ENCODE data around the gene ZNF45.
A peak's percentile ranks its signal among the peaks of the same experiment; 100 is the strongest.
"Not testable (repeated sequence)": the region's sequence is repeated elsewhere in the genome, so short reads cannot be mapped to it uniquely, and the experiment has no call there.

ZNF45 gene

DNA sequence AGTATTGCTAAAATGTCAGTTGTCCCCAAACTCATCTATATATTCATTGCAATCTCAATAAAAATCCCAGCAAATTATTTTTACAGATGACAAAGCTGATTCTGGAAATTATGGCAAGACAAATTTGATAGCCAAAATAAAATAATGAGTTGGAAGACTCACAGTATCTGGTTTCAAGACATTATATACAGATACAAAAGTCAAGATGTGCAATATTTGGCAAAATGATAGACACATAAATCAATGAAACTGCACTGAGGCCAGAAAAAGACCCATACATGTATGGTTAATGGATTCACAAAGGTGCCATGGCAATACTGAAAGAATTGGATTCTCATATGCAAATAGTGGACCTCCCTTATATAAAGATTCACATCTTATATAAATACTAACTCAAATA, 24.2 kb downstream of the ZNF45 start:
- no peak for DNase-seq

DNA sequence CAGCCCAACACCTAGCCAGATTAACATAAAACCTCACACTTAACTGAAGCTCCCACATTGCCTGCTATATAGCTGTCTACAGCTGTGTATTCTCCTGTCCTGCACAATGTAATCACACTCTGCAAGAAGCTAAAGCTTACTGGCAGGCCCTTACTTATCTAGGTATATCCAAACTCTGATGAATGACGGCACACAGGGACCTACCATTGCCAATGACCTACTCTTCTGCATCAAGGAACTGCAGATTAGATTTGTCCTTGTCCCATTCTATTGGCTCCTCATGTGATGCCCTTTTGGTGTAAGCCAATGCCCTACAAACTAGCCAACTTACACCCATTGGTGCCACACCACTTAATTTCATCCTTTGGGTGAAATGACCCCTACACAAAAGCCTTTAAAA, 26.4 kb downstream of the ZNF45 start:
- DNase-seq, result no peak

DNA sequence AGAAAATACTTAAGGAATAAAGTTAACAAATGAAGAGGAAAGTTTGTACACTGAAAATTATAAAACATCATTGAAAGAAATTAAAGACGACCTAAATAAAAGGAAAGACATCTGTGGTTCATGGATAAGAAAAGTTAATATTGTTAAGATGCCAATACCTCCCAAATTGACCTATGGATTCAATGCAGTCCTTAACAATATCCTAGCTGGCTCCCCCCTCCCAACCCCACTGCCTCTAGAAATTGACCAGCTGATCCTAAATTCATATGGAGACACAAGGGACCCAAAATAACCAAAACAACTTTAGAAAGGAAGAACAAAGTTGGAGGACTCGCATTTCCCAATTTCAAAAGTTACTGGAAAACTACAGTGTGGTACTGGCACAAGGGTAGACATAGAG, 28.3 kb downstream of the ZNF45 start:
- no peak for DNase-seq

DNA sequence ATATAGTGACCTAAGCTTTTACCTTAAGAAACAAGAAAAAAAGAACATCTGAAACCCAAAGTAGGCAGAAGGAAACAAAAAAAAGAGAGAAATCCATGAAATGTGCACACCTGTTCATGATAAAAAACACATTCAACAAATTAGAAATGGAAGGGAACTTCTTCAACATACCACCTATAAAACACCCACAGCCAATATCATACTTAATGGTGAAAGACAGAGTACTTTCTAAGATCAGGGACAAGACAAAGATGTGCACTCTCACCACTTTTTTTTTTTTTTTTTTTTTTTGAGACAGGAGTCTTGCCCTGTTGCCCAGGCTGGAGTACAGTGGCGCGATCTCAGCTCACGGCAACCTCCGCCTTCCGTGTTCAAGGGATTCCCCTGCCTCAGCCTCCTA, 29.2 kb downstream of the ZNF45 start:
- no peak for DNase-seq

DNA sequence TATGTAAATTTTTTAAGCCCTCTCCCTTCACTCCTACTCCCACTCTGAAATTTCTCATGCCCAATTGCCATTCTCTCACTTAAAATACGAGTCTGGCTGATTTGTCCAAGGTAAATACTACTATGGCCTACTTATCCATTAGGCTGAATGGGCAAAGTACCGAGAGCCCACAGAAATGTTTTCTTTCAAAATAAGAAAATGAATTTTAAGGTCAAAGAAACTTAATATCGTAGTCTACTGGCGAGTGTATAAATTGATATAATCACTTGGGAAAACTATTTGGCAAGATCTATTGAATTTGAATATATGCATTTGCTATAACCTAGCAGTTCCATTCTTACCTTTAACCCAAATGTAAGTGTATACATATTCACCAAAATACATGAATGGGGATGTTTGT, 32.7 kb downstream of the ZNF45 start:
- DNase-seq, result no peak

DNA sequence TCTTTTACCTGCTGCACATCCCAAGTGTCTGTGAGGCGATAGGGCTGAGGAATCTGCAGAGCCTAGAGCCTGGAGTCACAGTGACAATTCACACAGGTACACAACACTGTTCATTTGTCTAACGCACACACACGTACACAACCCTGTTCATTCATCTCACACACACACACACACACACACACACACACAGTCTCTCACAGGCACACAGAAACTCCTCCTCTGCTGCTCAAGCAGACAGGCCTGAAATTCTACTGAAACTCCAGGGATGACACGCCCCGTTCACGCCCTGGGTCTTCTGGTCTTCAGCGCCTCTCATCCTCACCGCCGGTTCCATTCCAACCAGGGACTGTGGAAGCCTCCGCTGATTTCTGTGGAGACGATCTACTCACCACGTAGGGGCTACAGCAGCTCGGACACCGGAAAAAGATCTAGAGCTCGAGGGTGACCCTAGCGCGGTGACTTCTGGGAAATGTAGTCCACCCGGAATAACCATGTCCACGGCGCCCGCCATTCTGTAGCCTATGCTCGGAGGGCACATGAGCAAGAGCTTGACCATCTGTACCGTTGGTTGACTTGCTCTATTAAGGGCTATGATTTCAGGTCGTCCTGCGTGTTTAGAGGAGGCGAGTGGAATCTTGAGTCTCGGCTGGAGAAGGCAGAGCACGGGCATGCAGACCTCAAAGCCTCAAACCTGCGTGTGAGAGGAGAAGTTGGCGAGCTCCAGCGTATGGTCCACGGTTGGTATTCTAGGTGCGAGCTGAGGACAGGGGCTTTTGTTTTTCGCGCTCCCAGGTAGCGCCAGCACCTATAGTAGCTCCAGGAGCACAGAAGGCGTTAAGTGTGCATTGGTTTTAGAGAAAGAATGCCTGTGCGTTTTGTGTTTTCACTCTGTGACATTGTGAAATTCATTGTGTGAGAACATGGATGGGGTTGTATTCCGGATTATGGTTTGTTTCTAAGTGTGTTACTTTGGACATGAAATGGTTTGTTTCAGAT, 33.4 kb downstream of the ZNF45 start:
- peak; percentile 68 for DNase-seq

DNA sequence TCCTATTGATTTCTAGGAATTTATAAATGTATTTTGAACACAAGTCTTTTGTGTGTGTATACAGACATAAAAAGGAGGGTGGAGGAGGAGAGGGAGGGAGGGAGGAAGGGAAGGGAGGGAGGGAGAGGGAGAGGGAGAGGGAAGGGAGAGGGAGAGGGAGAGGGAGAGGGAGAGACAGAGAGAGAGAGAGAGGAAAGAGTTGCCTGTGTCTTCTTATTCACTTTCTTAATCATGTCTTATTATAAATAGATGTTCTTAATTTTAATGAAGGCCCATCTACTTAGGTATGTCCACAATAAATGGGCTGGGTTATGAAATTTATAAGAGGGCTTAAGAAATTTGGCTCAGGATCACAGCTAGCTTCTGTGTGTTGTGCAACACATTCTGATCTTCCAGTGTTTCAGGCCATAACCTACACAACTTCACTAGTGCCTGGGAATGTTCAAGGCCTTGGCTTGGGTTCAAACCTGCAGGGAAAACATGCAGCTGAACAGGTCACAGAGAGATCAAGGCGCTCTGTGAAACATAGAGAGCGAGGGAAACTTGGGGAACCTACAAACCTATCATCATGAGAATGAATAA, 39.3 kb downstream of the ZNF45 start:
- no peak for DNase-seq

DNA sequence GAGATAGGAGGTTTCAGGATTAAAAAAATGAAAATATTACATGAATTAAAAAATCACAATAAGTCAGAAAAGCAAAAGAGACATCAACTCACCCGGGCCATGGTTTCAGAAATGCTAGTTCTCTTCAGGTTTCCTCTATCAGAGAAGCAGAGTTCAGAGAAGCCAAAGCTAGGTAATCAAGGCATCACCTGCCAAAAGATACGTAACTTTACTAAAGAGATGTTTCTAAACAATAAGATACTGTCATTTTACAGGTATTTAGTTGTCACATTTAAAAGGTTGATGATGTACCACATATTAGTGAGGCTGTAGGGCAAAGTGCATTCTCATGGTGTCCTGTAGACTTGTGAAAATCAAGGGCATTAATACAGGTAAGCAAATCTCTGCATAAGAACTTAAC, 51.2 kb downstream of the ZNF45 start, which contains the start of gene ZNF404:
TSS of gene ZNF404 (minus strand) at position 101 of the 400 bp plus-strand sequence.
- no peak for DNase-seq

DNA sequence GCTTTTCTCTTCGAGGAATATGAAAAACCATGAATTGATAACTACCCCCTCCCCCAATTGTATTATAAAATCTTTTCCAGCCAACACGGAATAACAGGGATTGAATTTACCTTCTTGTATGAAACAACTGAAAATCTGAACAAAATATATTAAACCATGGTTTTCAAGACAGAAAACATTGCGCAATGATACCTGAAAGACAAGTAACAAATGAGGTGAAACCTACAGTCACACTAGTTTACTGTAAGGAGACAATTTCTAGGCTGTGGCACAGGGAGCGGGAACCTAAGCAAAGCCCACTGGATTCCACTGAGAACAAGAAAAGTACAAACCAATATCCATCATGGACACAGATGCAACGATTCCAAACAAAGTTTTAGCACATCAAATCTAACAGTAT, 54.6 kb downstream of the ZNF45 start:
- no peak for DNase-seq

DNA sequence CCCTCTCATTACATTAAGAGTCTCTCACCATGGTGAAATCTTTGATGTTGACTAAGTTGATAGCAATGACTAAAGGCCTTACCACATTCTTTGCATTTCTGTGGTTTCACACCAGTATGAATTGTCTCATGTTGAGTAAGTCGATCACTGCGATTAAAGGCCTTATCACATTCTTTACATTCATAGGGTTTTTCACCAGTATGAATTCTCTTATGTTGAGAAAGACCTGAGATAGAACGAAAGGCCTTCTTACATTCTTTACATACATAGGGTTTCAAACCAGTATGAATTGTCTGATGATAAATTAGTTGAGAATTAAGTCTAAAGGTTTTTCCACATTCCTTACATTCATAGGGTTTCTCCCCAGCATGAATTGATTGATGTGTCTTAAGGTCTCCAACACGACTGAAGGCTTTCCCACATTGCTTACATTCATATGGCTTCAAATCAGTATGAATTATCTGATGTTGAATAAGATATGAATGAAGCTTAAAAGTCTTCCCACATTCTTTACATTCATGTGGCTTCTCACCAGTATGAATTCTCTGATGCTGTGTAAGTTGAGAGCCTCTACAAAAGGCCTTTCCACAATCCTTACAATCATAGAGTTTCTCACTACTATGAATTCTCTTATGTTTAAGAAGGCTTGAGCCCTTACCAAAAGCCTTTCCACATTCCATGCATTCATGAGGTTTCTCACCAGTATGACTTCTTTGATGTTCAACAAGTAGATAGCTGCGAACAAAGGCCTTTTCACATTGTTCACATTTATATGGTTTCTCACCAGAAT, 62.3 kb downstream of the ZNF45 start:
- DNase-seq, result no peak

DNA sequence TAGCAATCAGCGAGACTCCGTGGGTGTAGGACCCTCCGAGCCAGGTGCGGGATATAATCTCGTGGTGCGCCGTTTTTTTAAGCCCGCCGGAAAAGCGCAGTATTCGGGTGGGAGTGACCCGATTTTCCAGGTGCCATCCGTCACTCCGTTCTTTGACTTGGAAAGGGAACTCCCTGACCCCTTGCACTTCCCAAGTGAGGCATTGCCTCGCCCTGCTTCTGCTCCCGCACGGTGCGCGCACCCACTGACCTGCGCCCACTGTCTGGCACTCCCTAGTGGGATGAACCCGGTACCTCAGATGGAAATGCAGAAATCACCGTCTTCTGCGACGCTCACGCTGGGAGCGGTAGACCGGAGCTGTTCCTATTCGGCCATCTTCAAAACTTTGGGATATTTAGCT, 68.2 kb downstream of the ZNF45 start:
- DNase-seq, result not testable (repeated sequence)

Data from CD4-positive, alpha-beta T cell treated with Interleukin-4 for 4 hours (primary cell).